ENCODE data around the gene PRKCE. TPM values are rescaled to one million over a fixed set of nuclear protein-coding genes. Genes with fewer than 3 reads are reported as not detected.

The PRKCE gene
- total RNA-seq, 1 experiment from 2014 or later: 12.1 TPM

GRCh38 chr2:46161315-46161714 lies 509.8 kb downstream of the PRKCE start:
- H3K27me3 Mint-ChIP-seq (ENCODE audit: insufficient read depth, unreplicated experiment): no peaks in the 10 kb centered on the region
- CTCF ChIA-PET: interaction anchor here (2.3 kb wide), 1 partner anchor 10 kb away, joined by 7 read pairs; no protein-coding TSS in a partner anchor
- DNase-seq (ENCODE audit: unreplicated experiment): no peak
- no TSS peak for BruUV-seq (replicated peaks)
- TF ChIP-seq, protein P1, sequence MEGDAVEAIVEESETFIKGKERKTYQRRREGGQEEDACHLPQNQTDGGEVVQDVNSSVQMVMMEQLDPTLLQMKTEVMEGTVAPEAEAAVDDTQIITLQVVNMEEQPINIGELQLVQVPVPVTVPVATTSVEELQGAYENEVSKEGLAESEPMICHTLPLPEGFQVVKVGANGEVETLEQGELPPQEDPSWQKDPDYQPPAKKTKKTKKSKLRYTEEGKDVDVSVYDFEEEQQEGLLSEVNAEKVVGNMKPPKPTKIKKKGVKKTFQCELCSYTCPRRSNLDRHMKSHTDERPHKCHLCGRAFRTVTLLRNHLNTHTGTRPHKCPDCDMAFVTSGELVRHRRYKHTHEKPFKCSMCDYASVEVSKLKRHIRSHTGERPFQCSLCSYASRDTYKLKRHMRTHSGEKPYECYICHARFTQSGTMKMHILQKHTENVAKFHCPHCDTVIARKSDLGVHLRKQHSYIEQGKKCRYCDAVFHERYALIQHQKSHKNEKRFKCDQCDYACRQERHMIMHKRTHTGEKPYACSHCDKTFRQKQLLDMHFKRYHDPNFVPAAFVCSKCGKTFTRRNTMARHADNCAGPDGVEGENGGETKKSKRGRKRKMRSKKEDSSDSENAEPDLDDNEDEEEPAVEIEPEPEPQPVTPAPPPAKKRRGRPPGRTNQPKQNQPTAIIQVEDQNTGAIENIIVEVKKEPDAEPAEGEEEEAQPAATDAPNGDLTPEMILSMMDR (IDR thresholded peaks at IDR 0.05; ENCODE audit: unreplicated experiment): no peak
- H3K36me3 Mint-ChIP-seq (ENCODE audit: insufficient read depth, unreplicated experiment): peaks cover 8% of the 10 kb centered on the region
- H3K9me3 Mint-ChIP-seq (ENCODE audit: unreplicated experiment): no peaks in the 10 kb centered on the region
- no peak overlapping the region for H3K27ac Mint-ChIP-seq (ENCODE audit: low read depth, unreplicated experiment)
- H3K4me1 Mint-ChIP-seq (ENCODE audit: insufficient read depth, unreplicated experiment): peaks cover 28% of the 10 kb centered on the region
- H3K4me3 Mint-ChIP-seq (ENCODE audit: unreplicated experiment): no peak overlapping the region
- intact Hi-C loops (cut with micrococcal nuclease): no loop called here
- POLR2A ChIA-PET: no interaction called here

- no peak for DNase-seq (ENCODE audit: unreplicated experiment)
- no peaks in the 10 kb centered on the region for H3K27me3 Mint-ChIP-seq (ENCODE audit: insufficient read depth, unreplicated experiment)
- no peak overlapping the region for H3K4me3 Mint-ChIP-seq (ENCODE audit: unreplicated experiment)
- CTCF ChIA-PET: interaction anchor here (0.8 to 2.3 kb wide), 2 partner anchors 10 to 16 kb away, joined by 3 to 7 read pairs; no protein-coding TSS in a partner anchor
- no TSS peak for BruUV-seq (replicated peaks)
- H3K4me1 Mint-ChIP-seq (ENCODE audit: insufficient read depth, unreplicated experiment): peaks cover 28% of the 10 kb centered on the region
- POLR2A ChIA-PET: no interaction called here
- peaks cover 8% of the 10 kb centered on the region for H3K36me3 Mint-ChIP-seq (ENCODE audit: insufficient read depth, unreplicated experiment)
- intact Hi-C loops (cut with micrococcal nuclease): no loop called here
- H3K27ac Mint-ChIP-seq (ENCODE audit: low read depth, unreplicated experiment): no peak overlapping the region
- no peaks in the 10 kb centered on the region for H3K9me3 Mint-ChIP-seq (ENCODE audit: unreplicated experiment)
- TF ChIP-seq, protein P1 (IDR thresholded peaks at IDR 0.05; ENCODE audit: unreplicated experiment): no peak
Observed at GRCh38 chr2:46161911-46162310, 510.4 kb downstream of the PRKCE start.

- TF ChIP-seq, protein P1 (IDR thresholded peaks at IDR 0.05; ENCODE audit: unreplicated experiment): no peak
- ChIA-PET CTCF (interaction anchor here (0.8 to 2.3 kb wide), 4 partner anchors 9 to 203 kb away, joined by 3 to 13 read pairs (median 6); no protein-coding TSS in a partner anchor), POLR2A (interaction anchor here (0.8 to 1.2 kb wide), 2 partner anchors 9 to 99 kb away, joined by 3 to 4 read pairs; no protein-coding TSS in a partner anchor)
- Mint-ChIP-seq H3K4me3 (ENCODE audit: unreplicated experiment) (no peak overlapping the region), H3K9me3 (ENCODE audit: unreplicated experiment) (no peaks in the 10 kb centered on the region), H3K27me3 (ENCODE audit: insufficient read depth, unreplicated experiment) (no peaks in the 10 kb centered on the region), H3K36me3 (ENCODE audit: insufficient read depth, unreplicated experiment) (peaks cover 8% of the 10 kb centered on the region), H3K4me1 (ENCODE audit: insufficient read depth, unreplicated experiment) (peaks cover 34% of the 10 kb centered on the region), H3K27ac (ENCODE audit: low read depth, unreplicated experiment) (no peak overlapping the region)
- intact Hi-C loops (cut with micrococcal nuclease): no loop called here
- DNase-seq (ENCODE audit: unreplicated experiment): no peak
- BruUV-seq (replicated peaks): no TSS peak
Observed at GRCh38 chr2:46162329-46163097, 511.0 kb downstream of the PRKCE start.

GRCh38 chr2:46163098-46163430 lies 511.6 kb downstream of the PRKCE start:
- TF ChIP-seq, protein P1 (IDR thresholded peaks at IDR 0.05; ENCODE audit: unreplicated experiment): no peak
- Mint-ChIP-seq H3K4me3 (ENCODE audit: unreplicated experiment) (no peak overlapping the region), H3K4me1 (ENCODE audit: insufficient read depth, unreplicated experiment) (peaks cover 35% of the 10 kb centered on the region), H3K27me3 (ENCODE audit: insufficient read depth, unreplicated experiment) (no peaks in the 10 kb centered on the region), H3K27ac (ENCODE audit: low read depth, unreplicated experiment) (no peak overlapping the region), H3K9me3 (ENCODE audit: unreplicated experiment) (no peaks in the 10 kb centered on the region), H3K36me3 (ENCODE audit: insufficient read depth, unreplicated experiment) (peaks cover 8% of the 10 kb centered on the region)
- intact Hi-C loops (cut with micrococcal nuclease): no loop called here
- CTCF ChIA-PET: interaction anchor here (0.6 to 2.3 kb wide), 6 partner anchors 8 to 203 kb away, joined by 3 to 13 read pairs (median 4); no protein-coding TSS in a partner anchor
- no peak for DNase-seq (ENCODE audit: unreplicated experiment)
- POLR2A ChIA-PET: interaction anchor here (0.8 to 1.2 kb wide), 2 partner anchors 8 to 100 kb away, joined by 3 to 4 read pairs; no protein-coding TSS in a partner anchor
- no TSS peak for BruUV-seq (replicated peaks)

Data from MCF 10A (cell line).